ENCODE measurements around the gene TCF7L1. TPM values are rescaled to one million over a fixed set of nuclear protein-coding genes. Genes with fewer than 3 reads are reported as not detected.
"Not testable (repeated sequence)": the region's sequence is repeated elsewhere in the genome, so short reads cannot be mapped to it uniquely, and the experiment has no call there.

Gene TCF7L1
- total RNA-seq, 1 experiment from 2014 or later, result 2.8 TPM

DNA sequence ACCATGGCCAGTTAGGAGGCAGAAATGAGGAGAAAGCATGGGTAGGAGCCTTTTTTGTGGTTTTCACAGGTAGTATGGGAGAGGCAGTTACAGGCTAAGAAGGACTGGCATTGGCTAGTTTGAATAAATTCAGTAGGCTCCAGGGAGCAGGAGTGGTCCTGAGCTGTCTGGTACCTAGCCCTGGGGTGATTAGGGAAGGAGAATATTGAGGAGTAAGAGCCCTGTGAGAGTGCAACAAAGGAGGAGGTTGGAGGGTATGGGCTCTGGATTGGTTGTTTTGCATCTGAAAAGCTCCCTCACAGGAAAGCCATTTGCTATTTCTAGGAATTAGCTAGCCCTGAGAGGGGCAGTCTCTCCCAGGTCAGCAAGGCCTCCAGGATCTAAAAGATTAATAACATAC is 13.3 kb upstream of the TCF7L1 start:
- Histone ChIP-seq H3F3A (ENCODE audit: insufficient read depth, low read depth) (peaks cover 4% of the 10 kb centered on the region; the same call in 1 of the 2 replicates), H3K9me2 (ENCODE audit: insufficient read depth) (no peaks in the 10 kb centered on the region), H3K4me3 (no peak overlapping the region), H3K4me1 (replicated peaks; ENCODE audit: insufficient read depth) (no peaks in the 10 kb centered on the region), H3K36me3 (ENCODE audit: low read depth) (no peaks in the 10 kb centered on the region), H3K79me2 (ENCODE audit: low read depth) (no peaks in the 10 kb centered on the region), H3K9me3 (ENCODE audit: insufficient read depth, low read depth) (no peaks in the 10 kb centered on the region), H3K4me2 (no peak overlapping the region), H3K27me3 (ENCODE audit: insufficient read depth, low read depth) (no peaks in the 10 kb centered on the region), H4K20me1 (ENCODE audit: insufficient read depth) (no peaks in the 10 kb centered on the region), H2AFZ (no peak overlapping the region), H3K27ac (no peak overlapping the region)
- intact Hi-C loops (cut with micrococcal nuclease; ENCODE audit: unreplicated experiment), result no loop called here
- no peak for TF ChIP-seq EZH2 (IDR thresholded peaks at IDR 0.05; ENCODE audit: low read depth)
- TF ChIP-seq, protein P1, sequence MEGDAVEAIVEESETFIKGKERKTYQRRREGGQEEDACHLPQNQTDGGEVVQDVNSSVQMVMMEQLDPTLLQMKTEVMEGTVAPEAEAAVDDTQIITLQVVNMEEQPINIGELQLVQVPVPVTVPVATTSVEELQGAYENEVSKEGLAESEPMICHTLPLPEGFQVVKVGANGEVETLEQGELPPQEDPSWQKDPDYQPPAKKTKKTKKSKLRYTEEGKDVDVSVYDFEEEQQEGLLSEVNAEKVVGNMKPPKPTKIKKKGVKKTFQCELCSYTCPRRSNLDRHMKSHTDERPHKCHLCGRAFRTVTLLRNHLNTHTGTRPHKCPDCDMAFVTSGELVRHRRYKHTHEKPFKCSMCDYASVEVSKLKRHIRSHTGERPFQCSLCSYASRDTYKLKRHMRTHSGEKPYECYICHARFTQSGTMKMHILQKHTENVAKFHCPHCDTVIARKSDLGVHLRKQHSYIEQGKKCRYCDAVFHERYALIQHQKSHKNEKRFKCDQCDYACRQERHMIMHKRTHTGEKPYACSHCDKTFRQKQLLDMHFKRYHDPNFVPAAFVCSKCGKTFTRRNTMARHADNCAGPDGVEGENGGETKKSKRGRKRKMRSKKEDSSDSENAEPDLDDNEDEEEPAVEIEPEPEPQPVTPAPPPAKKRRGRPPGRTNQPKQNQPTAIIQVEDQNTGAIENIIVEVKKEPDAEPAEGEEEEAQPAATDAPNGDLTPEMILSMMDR (conservative IDR thresholded peaks at IDR 0.05), result no peak
- DNase-seq, result no peak
- POLR2A ChIA-PET (ENCODE audit: unreplicated experiment), result no interaction called here
- no TSS peak for BruUV-seq (replicated peaks)
- CTCF ChIA-PET, result no interaction called here

DNA sequence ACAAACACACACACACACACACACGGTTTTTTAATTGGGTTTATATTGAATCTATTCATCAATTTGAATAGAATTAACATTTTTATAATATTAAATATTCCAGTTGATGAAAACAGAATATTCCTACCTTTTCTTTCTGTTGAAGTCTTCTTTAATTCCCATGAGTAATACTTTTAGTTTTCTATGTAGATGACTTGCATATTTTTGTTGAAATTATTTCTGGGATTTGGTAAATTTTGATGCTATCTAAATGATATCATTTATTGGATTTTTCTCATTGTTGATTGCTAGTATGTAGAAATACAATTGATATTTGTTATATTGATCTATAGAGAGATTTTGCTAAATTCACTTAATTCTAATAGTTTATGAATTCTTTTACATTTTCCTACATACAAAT is 12.8 kb upstream of the TCF7L1 start:
- intact Hi-C loops (cut with micrococcal nuclease; ENCODE audit: unreplicated experiment), result no loop called here
- H3K4me2 ChIP-seq, result no peak overlapping the region
- H2AFZ ChIP-seq, result no peak overlapping the region
- H3K27ac ChIP-seq, result no peak overlapping the region
- H3K4me3 ChIP-seq, result no peak overlapping the region
- peaks cover 4% of the 10 kb centered on the region; the same call in 1 of the 2 replicates for H3F3A ChIP-seq (ENCODE audit: insufficient read depth, low read depth)
- no peaks in the 10 kb centered on the region for H3K9me3 ChIP-seq (ENCODE audit: insufficient read depth, low read depth)
- H3K4me1 ChIP-seq (replicated peaks; ENCODE audit: insufficient read depth), result no peaks in the 10 kb centered on the region
- H3K79me2 ChIP-seq (ENCODE audit: low read depth), result no peaks in the 10 kb centered on the region
- ChIA-PET POLR2A (ENCODE audit: unreplicated experiment) (no interaction called here), CTCF (no interaction called here)
- no TSS peak for BruUV-seq (replicated peaks)
- no peak for DNase-seq
- no peaks in the 10 kb centered on the region for H3K9me2 ChIP-seq (ENCODE audit: insufficient read depth)
- no peaks in the 10 kb centered on the region for H4K20me1 ChIP-seq (ENCODE audit: insufficient read depth)
- no peaks in the 10 kb centered on the region for H3K36me3 ChIP-seq (ENCODE audit: low read depth)
- no peak for TF ChIP-seq EZH2 (IDR thresholded peaks at IDR 0.05; ENCODE audit: low read depth)
- TF ChIP-seq, protein P1 (conservative IDR thresholded peaks at IDR 0.05), result no peak
- H3K27me3 ChIP-seq (ENCODE audit: insufficient read depth, low read depth), result no peaks in the 10 kb centered on the region

DNA sequence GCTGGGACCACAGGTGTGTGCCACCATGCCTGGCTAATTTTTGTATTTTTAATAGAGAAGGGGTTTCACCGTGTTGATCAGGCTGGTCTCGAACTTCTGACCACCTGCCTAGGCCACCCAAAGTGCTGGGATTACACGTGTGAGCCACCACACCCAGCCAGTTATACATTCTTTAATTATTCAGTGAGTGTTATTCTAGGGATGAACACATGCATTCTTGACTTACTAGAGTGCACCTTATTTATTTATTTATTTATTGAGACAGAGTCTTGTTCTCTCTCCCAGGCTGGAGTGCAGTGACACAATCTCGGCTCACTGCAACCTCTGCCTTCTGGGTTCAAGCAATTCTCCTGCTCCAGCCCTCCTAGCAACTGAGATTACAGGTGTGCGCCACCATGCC is 6.7 kb upstream of the TCF7L1 start:
- CTCF ChIA-PET; intact Hi-C loops (cut with micrococcal nuclease; ENCODE audit: unreplicated experiment); POLR2A ChIA-PET (ENCODE audit: unreplicated experiment): not testable (repeated sequence)

DNA sequence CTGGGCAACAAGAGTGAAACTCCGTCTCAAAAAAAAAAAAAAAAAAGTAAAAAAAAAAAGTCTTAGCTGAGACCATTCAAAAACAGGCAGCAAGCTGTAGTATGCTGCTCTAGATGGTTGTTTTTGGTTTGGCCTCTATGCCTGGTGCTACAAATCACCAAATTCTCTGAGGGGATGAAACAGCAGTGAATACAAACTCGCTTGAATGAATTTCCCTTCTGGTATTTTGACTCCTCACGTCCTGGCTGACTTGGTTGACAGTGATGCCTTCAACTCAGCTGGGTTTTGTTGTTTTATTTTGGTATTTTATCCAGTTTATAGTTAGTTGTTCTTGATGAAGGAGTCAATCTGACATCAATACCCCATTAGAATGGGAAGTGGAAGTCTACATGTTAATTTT is 3.3 kb upstream of the TCF7L1 start:
- no TSS peak for BruUV-seq (replicated peaks)
- Histone ChIP-seq H3K9me2 (ENCODE audit: insufficient read depth) (no peaks in the 10 kb centered on the region), H4K20me1 (ENCODE audit: insufficient read depth) (no peaks in the 10 kb centered on the region), H3K4me3 (no peak overlapping the region), H3K27me3 (ENCODE audit: insufficient read depth, low read depth) (no peaks in the 10 kb centered on the region), H2AFZ (no peak overlapping the region), H3K4me2 (no peak overlapping the region), H3K4me1 (replicated peaks; ENCODE audit: insufficient read depth) (peaks cover 7% of the 10 kb centered on the region), H3F3A (ENCODE audit: insufficient read depth, low read depth) (peaks cover 8% of the 10 kb centered on the region; the same call in 1 of the 2 replicates), H3K9me3 (ENCODE audit: insufficient read depth, low read depth) (no peaks in the 10 kb centered on the region), H3K79me2 (ENCODE audit: low read depth) (no peaks in the 10 kb centered on the region), H3K36me3 (ENCODE audit: low read depth) (no peaks in the 10 kb centered on the region), H3K27ac (no peak overlapping the region)
- no peak for TF ChIP-seq EZH2 (IDR thresholded peaks at IDR 0.05; ENCODE audit: low read depth)
- TF ChIP-seq, protein P1 (conservative IDR thresholded peaks at IDR 0.05), result no peak
- intact Hi-C loops (cut with micrococcal nuclease; ENCODE audit: unreplicated experiment), result loop anchor here (5.0 kb wide), 1 partner anchor 203 kb away; no protein-coding TSS in a partner anchor
- ChIA-PET POLR2A (ENCODE audit: unreplicated experiment) (no interaction called here), CTCF (no interaction called here)
- no peak for DNase-seq

More for the DNA sequence above, 6.7 kb upstream of the TCF7L1 start:
- H3K4me2 ChIP-seq; BruUV-seq (replicated peaks); H3K9me3 ChIP-seq (ENCODE audit: insufficient read depth, low read depth); H3K9me2 ChIP-seq (ENCODE audit: insufficient read depth); DNase-seq; H3K27me3 ChIP-seq (ENCODE audit: insufficient read depth, low read depth); H3K36me3 ChIP-seq (ENCODE audit: low read depth); H2AFZ ChIP-seq; H3K79me2 ChIP-seq (ENCODE audit: low read depth); H3K4me3 ChIP-seq; H3K27ac ChIP-seq; H3K4me1 ChIP-seq (replicated peaks; ENCODE audit: insufficient read depth); H4K20me1 ChIP-seq (ENCODE audit: insufficient read depth): not testable (repeated sequence)
- H3F3A ChIP-seq (ENCODE audit: insufficient read depth, low read depth), result peaks cover 12% of the 10 kb centered on the region; the same call in 1 of the 2 replicates
